HG02588 (cell line): ENCODE results near the gene DOK3.
A peak's percentile ranks its signal among the peaks of the same experiment; 100 is the strongest.

Experiments used
- ATAC-seq: cut with Tn5 transposase; IDR thresholded peaks from one replicate; pipeline ENCODE4 v1.9.1; 2021; ENCODE audit warnings: mild to moderate bottlenecking, moderate library complexity; ENCODE audit not compliant: unreplicated experiment

Gene DOK3

GRCh38 chr5:177453852-177454396 lies 55.7 kb downstream of the DOK3 start:
- peak; percentile 1 for ATAC-seq

DNA sequence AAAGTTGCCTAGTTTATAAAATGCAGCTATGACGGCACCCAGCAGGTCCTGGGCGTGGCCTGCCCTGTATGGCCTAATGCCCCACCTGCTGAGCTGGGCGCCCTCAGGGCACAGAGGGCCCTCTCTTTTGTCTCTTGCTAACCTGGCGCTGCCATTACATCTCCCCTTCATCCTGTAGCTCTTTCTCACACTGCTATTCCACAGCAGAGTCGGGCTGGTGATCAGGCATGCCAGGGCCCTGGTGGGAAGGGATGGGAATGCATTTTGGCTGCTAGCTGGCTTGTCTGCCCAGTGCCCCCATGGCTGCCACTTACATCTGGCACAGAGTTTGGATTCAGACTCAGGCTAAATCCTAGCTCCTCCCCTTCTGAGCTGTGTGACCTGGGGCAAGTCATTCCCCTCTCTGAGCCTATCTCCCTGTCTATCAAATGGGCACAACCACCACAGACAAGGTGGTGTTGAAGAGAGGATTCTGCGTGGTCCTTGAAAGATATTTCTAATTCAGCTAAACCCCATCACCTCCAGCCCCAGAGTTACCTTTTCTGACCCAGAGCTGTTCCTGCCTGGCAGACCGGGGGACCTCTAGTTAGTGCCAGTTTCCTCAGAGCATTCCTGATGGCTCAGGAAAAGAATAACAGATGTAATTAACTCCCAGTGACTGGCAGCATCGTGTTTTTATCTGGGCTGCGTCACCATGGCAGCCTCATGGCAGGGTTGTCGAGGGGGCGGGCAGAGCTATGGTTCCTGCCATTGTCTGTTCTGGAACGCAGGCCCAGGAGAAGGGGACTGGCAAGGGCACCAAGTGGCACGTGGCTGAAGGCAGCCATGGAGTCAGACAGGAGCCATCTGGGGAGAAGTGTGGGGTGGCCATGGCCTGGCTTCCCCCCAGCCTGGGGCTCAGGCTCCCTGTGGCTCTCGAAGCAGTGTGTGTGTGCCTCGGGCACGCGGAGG lies 56.7 kb downstream of the DOK3 start:
- ATAC-seq, result no peak
